Esophagus squamous epithelium (tissue), 5 donors: ENCODE results near the gene ANGEL1. TPM values are rescaled to one million over a fixed set of nuclear protein-coding genes. Genes with fewer than 3 reads are reported as not detected.

Experiments used
- DNase-seq: peaks from one replicate; lab custom pipeline; 2025; lab: John Stamatoyannopoulos, UW
- H3K27ac ChIP-seq, 4 donors: fragments of 200-600 bp; sonication (generic); one replicate each; pipeline ENCODE4 v1.5.1; 2016 to 2019; ENCODE audit warnings: mild to moderate bottlenecking in 1 of 4
- H3K27me3 ChIP-seq, 4 donors: fragments of 200-600 bp; sonication (generic); 1 replicate in 3 of 4; 2 replicates in 1 of 4; pipeline versions ENCODE4 v1.5.1 to v1.6.0; 2017 to 2021; ENCODE audit warnings: antibody characterized with exemption in 1 of 4
- H3K36me3 ChIP-seq, 3 donors: fragments of 200-600 bp; sonication (generic); one replicate each; pipeline ENCODE4 v1.5.1; 2016 to 2019
- H3K4me1 ChIP-seq, 3 donors: fragments of 200-600 bp; sonication (generic); one replicate each; pipeline ENCODE4 v1.5.1; 2017 to 2019
- H3K4me3 ChIP-seq, 4 donors: fragments of 200-600 bp; sonication (generic); 1 replicate in 3 of 4; 2 replicates in 1 of 4; pipeline ENCODE4 v1.5.1; 2016 to 2019; ENCODE audit warnings: mild to moderate bottlenecking in 2 of 4, moderate library complexity in 1 of 4
- H3K9me3 ChIP-seq, 3 donors: fragments of 200-600 bp; sonication (generic); one replicate each; pipeline ENCODE4 v1.5.1; 2016 to 2019
- POLR2A ChIP-seq, 4 donors: fragments of 450-650 bp; IDR thresholded peaks; one replicate each; pipeline ENCODE4 v1.6.1; 2017; ENCODE audit warnings: antibody characterized with exemption in 4 of 4, mild to moderate bottlenecking in 4 of 4, moderate library complexity in 3 of 4
- WGBS, 2 donors: methylation state at CpG; one replicate each; pipeline ENCODE4 v1.1.5; 2018; 5-methylcytosine and 5-hydroxymethylcytosine counted together
- intact Hi-C: fragments of 100-400 bp; cut with DNase I; formaldehyde crosslinking; loops from one replicate; pipeline ENCODE4 v1.15.0; 2022
- total RNA-seq, 4 donors: library from RNA; depleted of rRNA; stranded (reverse); fragments of >200 nt; gene quantifications; one replicate each; pipeline ENCODE4 v1.1.0, GENCODE V29; 2016
- TF ChIP-seq, protein P1 (sequence below), 6 experiments: fragments of 450-650 bp in 4 of 6; fragments of 200-600 bp in 2 of 6; sonication (generic) in 2 of 6; IDR thresholded peaks; one replicate each; pipeline ENCODE4 v1.5.1; 2016 to 2019; ENCODE audit warnings: antibody characterized with exemption in 6 of 6, mild to moderate bottlenecking in 4 of 6, moderate library complexity in 4 of 6
- donor health status: DM: yes; HTN: yes; CAD: no.

The ANGEL1 gene
- total RNA-seq, 4 donors from 2014 or later, result 3.4 to 13.7 (median 8.3) TPM

DNA sequence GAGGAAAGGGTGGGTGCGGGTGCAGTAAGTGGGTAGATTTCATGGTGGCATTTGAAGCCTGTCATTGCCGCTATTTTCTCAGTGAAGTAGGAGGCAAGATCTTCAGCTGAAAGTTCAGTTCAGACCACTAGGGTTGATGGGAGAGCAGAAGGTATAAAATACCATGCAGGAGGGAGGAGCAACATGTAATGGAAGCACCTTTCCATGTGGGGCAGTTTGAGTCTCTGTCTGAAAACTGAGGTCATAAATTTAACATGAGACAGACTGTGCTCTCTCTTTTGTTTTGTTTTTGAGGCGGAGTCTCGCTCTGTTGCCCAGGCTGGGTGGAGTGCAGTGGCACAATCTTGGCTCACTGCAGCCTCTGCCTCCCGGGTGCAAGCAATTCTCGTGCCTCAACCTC is 36.2 kb upstream of the ANGEL1 start:
- TF ChIP-seq POLR2A (IDR thresholded peaks at IDR 0.05), result no peak
- TF ChIP-seq, protein P1, sequence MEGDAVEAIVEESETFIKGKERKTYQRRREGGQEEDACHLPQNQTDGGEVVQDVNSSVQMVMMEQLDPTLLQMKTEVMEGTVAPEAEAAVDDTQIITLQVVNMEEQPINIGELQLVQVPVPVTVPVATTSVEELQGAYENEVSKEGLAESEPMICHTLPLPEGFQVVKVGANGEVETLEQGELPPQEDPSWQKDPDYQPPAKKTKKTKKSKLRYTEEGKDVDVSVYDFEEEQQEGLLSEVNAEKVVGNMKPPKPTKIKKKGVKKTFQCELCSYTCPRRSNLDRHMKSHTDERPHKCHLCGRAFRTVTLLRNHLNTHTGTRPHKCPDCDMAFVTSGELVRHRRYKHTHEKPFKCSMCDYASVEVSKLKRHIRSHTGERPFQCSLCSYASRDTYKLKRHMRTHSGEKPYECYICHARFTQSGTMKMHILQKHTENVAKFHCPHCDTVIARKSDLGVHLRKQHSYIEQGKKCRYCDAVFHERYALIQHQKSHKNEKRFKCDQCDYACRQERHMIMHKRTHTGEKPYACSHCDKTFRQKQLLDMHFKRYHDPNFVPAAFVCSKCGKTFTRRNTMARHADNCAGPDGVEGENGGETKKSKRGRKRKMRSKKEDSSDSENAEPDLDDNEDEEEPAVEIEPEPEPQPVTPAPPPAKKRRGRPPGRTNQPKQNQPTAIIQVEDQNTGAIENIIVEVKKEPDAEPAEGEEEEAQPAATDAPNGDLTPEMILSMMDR (IDR thresholded peaks at IDR 0.05), result no peak
- DNase-seq, result no peak
- H3K36me3 ChIP-seq, result no peaks in the 10 kb centered on the region
- intact Hi-C loops, result no loop called here
- WGBS, 2 donors, result 59 to 67% methylated on average over 6 of the region's 6 CpGs
- no peak overlapping the region for H3K27ac ChIP-seq
- no peaks in the 10 kb centered on the region for H3K9me3 ChIP-seq
- no peak overlapping the region for H3K4me3 ChIP-seq
- peaks cover 0 to 8% (median 0%) of the 10 kb centered on the region in 4 donors for H3K27me3 ChIP-seq
- peaks cover 0 to 6% (median 0%) of the 10 kb centered on the region in 3 donors for H3K4me1 ChIP-seq

DNA sequence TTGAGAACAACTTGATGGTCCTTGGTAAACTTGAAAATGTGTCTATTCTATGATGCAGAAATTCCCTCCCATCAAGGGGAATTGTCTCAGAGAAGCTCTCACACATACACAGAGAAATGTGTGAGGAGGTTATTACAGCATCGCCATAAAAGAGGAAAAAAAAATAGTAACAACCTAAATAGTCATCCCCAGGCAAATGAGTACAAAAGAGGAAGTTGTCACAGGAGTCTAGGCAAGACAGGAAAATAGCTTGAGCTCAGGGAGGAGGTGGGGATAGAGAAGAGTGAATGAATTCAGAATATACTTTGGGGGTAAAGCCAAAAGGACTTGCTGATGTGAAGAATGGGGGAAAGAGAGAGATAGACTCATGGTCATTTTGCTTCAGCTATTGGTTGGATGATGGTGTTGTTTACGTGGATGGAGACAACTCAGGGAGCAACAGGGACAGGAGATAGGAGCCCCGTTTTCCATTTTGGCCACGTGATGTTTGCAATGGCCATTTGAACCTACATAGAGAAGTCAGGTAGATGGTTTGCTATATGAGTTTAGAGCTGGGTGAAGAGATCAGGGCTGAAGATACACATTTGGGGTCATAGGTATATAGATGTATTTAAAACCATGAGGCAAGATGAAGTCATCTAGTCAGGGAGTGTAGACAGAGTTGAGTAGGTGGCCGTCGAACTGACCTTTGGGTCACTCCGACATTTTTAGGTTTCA is 33.8 kb upstream of the ANGEL1 start:
- 66 to 74% methylated on average over 7 of the region's 7 CpGs for WGBS, 2 donors
- no peak for DNase-seq
- no peaks in the 10 kb centered on the region for H3K9me3 ChIP-seq
- no peak for TF ChIP-seq POLR2A (IDR thresholded peaks at IDR 0.05)
- TF ChIP-seq, protein P1 (IDR thresholded peaks at IDR 0.05), result no peak
- no peak overlapping the region for H3K4me3 ChIP-seq
- no peaks in the 10 kb centered on the region for H3K36me3 ChIP-seq
- peaks cover 0 to 12% (median 0%) of the 10 kb centered on the region in 4 donors for H3K27me3 ChIP-seq
- no peak overlapping the region for H3K27ac ChIP-seq
- intact Hi-C loops, result no loop called here
- peaks cover 0 to 6% (median 0%) of the 10 kb centered on the region in 3 donors for H3K4me1 ChIP-seq

DNA sequence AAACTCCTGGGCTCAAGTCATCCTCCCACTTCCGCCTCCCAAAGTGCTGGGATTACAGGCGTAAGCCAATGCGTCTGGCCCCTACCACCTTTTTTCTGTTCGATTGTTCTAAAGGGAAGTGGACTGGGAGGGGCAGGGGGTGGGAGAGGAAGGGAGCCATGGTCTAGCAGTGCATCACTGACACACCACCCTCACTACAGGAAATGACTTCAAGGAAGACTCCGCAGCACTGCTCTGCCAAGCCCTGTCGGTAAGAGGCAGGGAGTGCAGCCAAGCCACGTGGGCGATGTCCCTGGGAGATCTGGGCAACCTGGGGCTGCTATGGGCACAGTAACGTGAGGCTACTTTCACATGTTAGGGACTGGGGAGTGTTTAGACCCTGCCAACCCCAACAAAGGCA is 31.5 kb upstream of the ANGEL1 start:
- intact Hi-C loops, result no loop called here
- no peak for DNase-seq
- Histone ChIP-seq H3K36me3 (no peaks in the 10 kb centered on the region), H3K9me3 (no peaks in the 10 kb centered on the region), H3K4me3 (no peak overlapping the region), H3K27ac (peak overlapping the region in 3 of 4 donors; percentile 4 to 77 (median 55)), H3K4me1 (peaks cover 0 to 6% (median 0%) of the 10 kb centered on the region in 3 donors), H3K27me3 (peaks cover 0 to 23% (median 0%) of the 10 kb centered on the region in 4 donors)
- 54 to 90% methylated on average over 2 to 9 of the region's 9 CpGs for WGBS, 2 donors
- TF ChIP-seq POLR2A (IDR thresholded peaks at IDR 0.05), result no peak
- TF ChIP-seq, protein P1 (IDR thresholded peaks at IDR 0.05), result peak in 5 of 6 experiments; percentile 6 to 51 (median 21)

DNA sequence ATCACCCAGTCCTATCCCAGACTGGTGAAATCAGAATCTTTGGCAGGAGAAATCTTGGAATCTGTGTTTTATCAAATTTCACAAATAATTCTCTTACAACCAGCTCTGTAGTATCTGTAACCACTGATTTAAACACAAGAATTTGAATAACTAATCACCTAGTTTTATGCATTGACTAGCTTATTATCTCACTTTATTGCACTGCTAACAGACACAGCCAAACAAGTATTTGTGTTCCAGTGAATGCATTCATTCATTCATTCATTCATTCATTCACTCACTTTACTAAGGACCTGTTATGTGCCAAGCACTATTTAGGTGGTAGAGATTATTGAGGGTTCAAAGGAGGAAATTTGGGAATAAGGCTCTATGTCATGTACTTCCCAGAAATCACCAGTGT is 29.7 kb upstream of the ANGEL1 start:
- Histone ChIP-seq H3K27me3 (peaks cover 0 to 26% (median 0%) of the 10 kb centered on the region in 4 donors), H3K4me1 (peaks cover 0 to 6% (median 0%) of the 10 kb centered on the region in 3 donors), H3K9me3 (no peaks in the 10 kb centered on the region), H3K4me3 (no peak overlapping the region), H3K36me3 (no peaks in the 10 kb centered on the region), H3K27ac (no peak overlapping the region)
- intact Hi-C loops, result no loop called here
- no peak for TF ChIP-seq POLR2A (IDR thresholded peaks at IDR 0.05)
- TF ChIP-seq, protein P1 (IDR thresholded peaks at IDR 0.05), result no peak
- no peak for DNase-seq

DNA sequence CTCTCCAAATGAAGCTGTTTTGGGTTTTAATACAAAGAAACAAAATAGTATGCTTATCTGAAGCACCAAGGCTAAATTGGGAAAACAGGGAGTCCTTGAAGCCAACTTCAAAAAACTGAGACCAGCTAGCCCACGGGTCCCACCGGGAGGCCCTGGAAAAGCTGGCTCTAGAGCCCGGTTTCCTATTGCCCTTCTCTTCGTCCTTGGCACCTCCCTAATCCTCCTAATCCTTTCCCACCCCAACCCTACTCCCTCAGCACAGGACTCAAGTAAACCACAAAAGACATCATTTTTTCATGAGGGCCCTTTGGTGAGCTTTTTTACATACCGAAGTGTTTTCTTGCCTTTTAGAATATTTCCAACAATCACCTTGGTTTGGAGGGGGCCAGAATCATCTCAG is 24.8 kb upstream of the ANGEL1 start:
- Histone ChIP-seq H3K27me3 (peaks cover 0 to 15% (median 0%) of the 10 kb centered on the region in 4 donors), H3K4me3 (no peak overlapping the region), H3K4me1 (no peaks in the 10 kb centered on the region), H3K36me3 (no peaks in the 10 kb centered on the region), H3K27ac (no peak overlapping the region), H3K9me3 (no peaks in the 10 kb centered on the region)
- intact Hi-C loops, result no loop called here
- no peak for DNase-seq
- 39 to 50% methylated on average over 5 of the region's 5 CpGs for WGBS, 2 donors
- TF ChIP-seq POLR2A (IDR thresholded peaks at IDR 0.05), result no peak
- TF ChIP-seq, protein P1 (IDR thresholded peaks at IDR 0.05), result no peak
